Cerebellar cortex (tissue), 1 donor: ENCODE results near the gene ANKRD30BL.
A peak's percentile ranks its signal among the peaks of the same experiment; 100 is the strongest.
"Not testable (repeated sequence)": the region's sequence is repeated elsewhere in the genome, so short reads cannot be mapped to it uniquely, and the experiment has no call there.

Experiments used
- DNase-seq: peaks from one replicate; pipeline ENCODE4 v3.0.0-alpha.2; 2015; ENCODE audit warnings: low spot score

The ANKRD30BL gene

GRCh38 chr2:132161161-132162124, at the start of gene ANKRD30BL:
TSS of gene ANKRD30BL (minus strand) at chr2:132161952. CDS start at chr2:132161705, 247 bp downstream.
- DNase-seq: not testable (repeated sequence)

GRCh38 chr2:132202866-132203265, 41.1 kb upstream of the ANKRD30BL start:
- not testable (repeated sequence) for DNase-seq

- not testable (repeated sequence) for DNase-seq
Measured at GRCh38 chr2:132192854-132193253, 31.1 kb upstream of the ANKRD30BL start.

GRCh38 chr2:132167100-132167499, 5.3 kb upstream of the ANKRD30BL start:
- not testable (repeated sequence) for DNase-seq

GRCh38 chr2:132162125-132162660, 441 bp upstream of the ANKRD30BL start:
- DNase-seq: not testable (repeated sequence)

- peak; percentile 38 for DNase-seq
Measured at GRCh38 chr2:132146774-132147173, 15.0 kb downstream of the ANKRD30BL start.
